ENCODE data around the gene SFXN5. TPM values are rescaled to one million over a fixed set of nuclear protein-coding genes. Genes with fewer than 3 reads are reported as not detected.

SFXN5 gene
- polyA plus RNA-seq, 1 donor (not counting 4 experiments of a cell fraction or from before 2014, with no cell fraction given) = 6.3 TPM

- Histone ChIP-seq H3K4me2 (ENCODE audit: control insufficient read depth, extremely low read depth, insufficient read depth, low read depth, low read length) (no peak overlapping the region), H3K36me3 (ENCODE audit: control insufficient read depth in 2 of 2, extremely low read depth in 1 of 2, insufficient read depth in 2 of 2, low read length in 2 of 2) (no peaks in the 10 kb centered on the region), H4K20me1 (ENCODE audit: control insufficient read depth, extremely low read depth, insufficient read depth, low read length) (no peaks in the 10 kb centered on the region), H3K4me1 (ENCODE audit: control insufficient read depth, extremely low read depth, insufficient read depth, low read length) (peaks cover 16% of the 10 kb centered on the region), H3K79me2 (ENCODE audit: control insufficient read depth, insufficient read depth, low read length) (no peaks in the 10 kb centered on the region), H3K27me3 (ENCODE audit: control insufficient read depth, extremely low read depth, insufficient read depth, low read length) (peaks cover 33% of the 10 kb centered on the region), H3K27ac (ENCODE audit: control insufficient read depth, insufficient read depth, low read length) (no peak overlapping the region), H3K9ac (ENCODE audit: control insufficient read depth, extremely low read depth, insufficient read depth, low read length) (no peak overlapping the region), H2AFZ (ENCODE audit: control insufficient read depth, low read length) (no peak overlapping the region), H3K4me3 (ENCODE audit: control insufficient read depth in 2 of 3, extremely low read depth in 1 of 3, insufficient read depth in 2 of 3, low read depth in 1 of 3, low read length in 3 of 3) (no peak overlapping the region), H3K9me1 (ENCODE audit: control insufficient read depth, extremely low read depth, insufficient read depth, low read length) (no peaks in the 10 kb centered on the region), H3K9me3 (ENCODE audit: control insufficient read depth, low read depth, low read length) (no peaks in the 10 kb centered on the region)
- no peak for FAIRE-seq
- no peak for DNase-seq (ENCODE audit: low read depth, low spot score)
- TF ChIP-seq CTCF (optimal IDR thresholded peaks at IDR 0.05 in 1 of 3, IDR thresholded peaks at IDR 0.05 in 1 of 3, conservative IDR thresholded peaks at IDR 0.05 in 1 of 3; ENCODE audit: extremely low read depth in 1 of 3, insufficient read depth in 2 of 3, low read length in 3 of 3) = no peak
- peak; percentile 34 for TF ChIP-seq EZH2 (IDR thresholded peaks at IDR 0.05; ENCODE audit: low read length)
- dilution Hi-C loops (cut with MboI; ENCODE audit: extremely low pct_ligation_motif_present, low sequenced_read_pairs) = no loop called here
Measured at GRCh38 chr2:72936660-72937355, 134.7 kb downstream of the SFXN5 start.

- H4K20me1 ChIP-seq (ENCODE audit: control insufficient read depth, extremely low read depth, insufficient read depth, low read length) = no peaks in the 10 kb centered on the region
- TF ChIP-seq CTCF (optimal IDR thresholded peaks at IDR 0.05 in 1 of 3, IDR thresholded peaks at IDR 0.05 in 1 of 3, conservative IDR thresholded peaks at IDR 0.05 in 1 of 3; ENCODE audit: extremely low read depth in 1 of 3, insufficient read depth in 2 of 3, low read length in 3 of 3) (no peak), EZH2 (IDR thresholded peaks at IDR 0.05; ENCODE audit: low read length) (no peak)
- no peaks in the 10 kb centered on the region for H3K79me2 ChIP-seq (ENCODE audit: control insufficient read depth, insufficient read depth, low read length)
- no peak overlapping the region for H3K27ac ChIP-seq (ENCODE audit: control insufficient read depth, insufficient read depth, low read length)
- no peak overlapping the region for H2AFZ ChIP-seq (ENCODE audit: control insufficient read depth, low read length)
- H3K9me1 ChIP-seq (ENCODE audit: control insufficient read depth, extremely low read depth, insufficient read depth, low read length) = no peaks in the 10 kb centered on the region
- no peaks in the 10 kb centered on the region for H3K9me3 ChIP-seq (ENCODE audit: control insufficient read depth, low read depth, low read length)
- peaks cover 33% of the 10 kb centered on the region for H3K27me3 ChIP-seq (ENCODE audit: control insufficient read depth, extremely low read depth, insufficient read depth, low read length)
- no peak for FAIRE-seq
- no peak for DNase-seq (ENCODE audit: low read depth, low spot score)
- no peak overlapping the region for H3K9ac ChIP-seq (ENCODE audit: control insufficient read depth, extremely low read depth, insufficient read depth, low read length)
- no peak overlapping the region for H3K4me2 ChIP-seq (ENCODE audit: control insufficient read depth, extremely low read depth, insufficient read depth, low read depth, low read length)
- no peaks in the 10 kb centered on the region for H3K36me3 ChIP-seq (ENCODE audit: control insufficient read depth in 2 of 2, extremely low read depth in 1 of 2, insufficient read depth in 2 of 2, low read length in 2 of 2)
- H3K4me3 ChIP-seq (ENCODE audit: control insufficient read depth in 2 of 3, extremely low read depth in 1 of 3, insufficient read depth in 2 of 3, low read depth in 1 of 3, low read length in 3 of 3) = no peak overlapping the region
- dilution Hi-C loops (cut with MboI; ENCODE audit: extremely low pct_ligation_motif_present, low sequenced_read_pairs) = no loop called here
- peaks cover 21% of the 10 kb centered on the region for H3K4me1 ChIP-seq (ENCODE audit: control insufficient read depth, extremely low read depth, insufficient read depth, low read length)
Measured at GRCh38 chr2:72935611-72935957, 135.9 kb downstream of the SFXN5 start.
